SHP77 (cell line): ENCODE data around the gene HOXA1.

Experiments used
- DNase-seq, 2 experiments: peaks; one replicate each; lab custom pipeline; 2025; lab: John Stamatoyannopoulos, UW

HOXA1 gene

DNA sequence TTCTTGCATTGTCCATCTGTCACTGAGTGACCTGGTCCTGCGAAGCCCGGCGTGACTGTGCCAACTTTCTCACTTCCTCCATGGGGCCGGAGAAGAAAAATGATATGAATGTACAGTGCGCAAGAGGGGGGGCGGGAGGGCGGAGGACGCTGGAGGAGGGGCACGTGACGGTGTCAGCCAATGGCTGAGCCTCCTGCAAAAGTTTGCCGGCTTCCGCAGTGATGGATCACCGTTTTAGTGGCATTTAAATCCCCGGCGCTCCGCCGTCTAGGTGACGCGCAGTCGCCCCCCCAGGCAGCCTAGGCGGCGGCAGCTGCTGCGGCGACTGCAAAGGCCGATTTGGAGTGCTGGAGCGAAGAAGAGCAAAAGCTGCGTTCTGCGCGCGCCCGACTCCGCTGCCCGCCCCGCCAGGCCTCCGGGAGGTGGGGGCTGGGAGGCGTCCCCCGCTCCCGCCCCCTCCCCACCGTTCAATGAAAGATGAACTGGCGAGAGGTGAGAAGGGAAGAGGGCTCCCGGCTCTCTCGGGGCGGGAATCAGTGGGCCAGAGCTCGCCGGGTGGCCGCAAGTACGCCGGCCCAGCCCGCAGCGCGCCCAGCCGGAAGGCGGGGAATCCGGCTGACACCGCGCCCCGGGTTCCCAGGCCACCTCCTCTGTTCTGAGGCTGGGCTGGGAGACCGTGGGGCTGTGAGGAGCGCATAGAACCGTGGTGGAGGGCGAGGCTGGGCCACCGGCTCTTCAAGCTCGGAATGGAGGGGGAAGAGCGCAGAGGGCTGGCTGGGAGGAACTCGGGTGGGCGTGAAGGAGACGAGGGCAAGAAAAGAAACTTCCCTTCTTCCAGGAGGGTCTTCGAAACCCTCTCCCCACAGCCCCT lies at the start of gene HOXA1:
TSS of gene HOXA1 (minus strand) at position 104 of the 871 bp plus-strand sequence. CDS start at position 16, 88 bp downstream.
- no peak for DNase-seq

DNA sequence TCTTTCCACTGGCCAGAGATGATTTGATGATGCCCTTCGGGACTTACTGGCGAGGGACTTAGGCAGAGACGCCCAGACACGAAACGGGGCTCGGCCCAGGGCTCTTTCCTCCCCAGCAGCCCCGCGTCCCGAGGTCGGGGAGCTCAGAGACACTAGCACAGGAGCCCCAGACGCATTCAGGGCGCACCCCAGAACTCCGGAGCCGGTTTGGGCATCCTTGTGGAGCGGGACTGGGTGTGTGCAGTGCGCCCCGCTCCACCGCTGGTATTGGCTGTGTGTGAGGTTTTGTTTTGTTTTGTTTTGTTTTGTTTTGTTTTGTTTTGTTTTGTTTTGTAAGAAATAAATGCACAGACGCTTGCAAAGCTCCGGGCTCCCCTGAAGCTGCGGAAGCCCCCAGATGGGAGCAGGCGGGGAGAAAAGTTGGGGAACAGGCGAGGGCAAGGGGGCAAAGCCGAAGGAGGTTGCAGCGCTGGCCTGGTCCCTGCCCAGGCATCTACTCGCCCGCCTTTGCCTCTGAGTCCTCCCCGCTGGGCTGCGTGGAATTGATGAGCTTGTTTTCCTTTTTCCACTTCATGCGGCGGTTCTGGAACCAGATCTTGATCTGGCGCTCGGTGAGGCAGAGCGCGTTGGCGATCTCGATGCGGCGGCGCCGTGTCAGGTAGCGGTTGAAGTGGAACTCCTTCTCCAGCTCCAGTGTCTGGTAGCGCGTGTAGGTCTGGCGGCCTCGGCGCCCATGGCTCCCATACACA lies 49.5 kb upstream of the HOXA1 start:
- DNase-seq, result no peak

DNA sequence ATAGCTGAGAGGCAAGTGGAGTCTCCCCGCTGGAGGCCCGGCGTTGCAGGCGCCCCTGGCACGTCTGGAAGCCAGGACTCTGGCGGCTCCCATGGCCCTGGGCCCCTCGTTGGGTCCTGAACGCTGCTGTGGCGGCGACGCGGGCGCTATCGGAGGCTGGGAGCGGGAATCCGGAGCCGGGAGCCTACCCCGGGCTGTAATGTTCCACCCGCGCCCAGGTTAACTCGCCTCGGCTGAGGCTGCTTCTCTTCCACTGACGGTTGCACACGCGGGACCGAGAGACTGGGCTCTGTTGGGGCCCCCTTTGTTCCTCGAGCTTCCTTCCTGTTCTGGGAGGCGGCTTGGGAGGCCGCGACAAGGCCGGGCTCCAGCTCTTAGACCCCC lies 49.0 kb upstream of the HOXA1 start:
- DNase-seq, result no peak

DNA sequence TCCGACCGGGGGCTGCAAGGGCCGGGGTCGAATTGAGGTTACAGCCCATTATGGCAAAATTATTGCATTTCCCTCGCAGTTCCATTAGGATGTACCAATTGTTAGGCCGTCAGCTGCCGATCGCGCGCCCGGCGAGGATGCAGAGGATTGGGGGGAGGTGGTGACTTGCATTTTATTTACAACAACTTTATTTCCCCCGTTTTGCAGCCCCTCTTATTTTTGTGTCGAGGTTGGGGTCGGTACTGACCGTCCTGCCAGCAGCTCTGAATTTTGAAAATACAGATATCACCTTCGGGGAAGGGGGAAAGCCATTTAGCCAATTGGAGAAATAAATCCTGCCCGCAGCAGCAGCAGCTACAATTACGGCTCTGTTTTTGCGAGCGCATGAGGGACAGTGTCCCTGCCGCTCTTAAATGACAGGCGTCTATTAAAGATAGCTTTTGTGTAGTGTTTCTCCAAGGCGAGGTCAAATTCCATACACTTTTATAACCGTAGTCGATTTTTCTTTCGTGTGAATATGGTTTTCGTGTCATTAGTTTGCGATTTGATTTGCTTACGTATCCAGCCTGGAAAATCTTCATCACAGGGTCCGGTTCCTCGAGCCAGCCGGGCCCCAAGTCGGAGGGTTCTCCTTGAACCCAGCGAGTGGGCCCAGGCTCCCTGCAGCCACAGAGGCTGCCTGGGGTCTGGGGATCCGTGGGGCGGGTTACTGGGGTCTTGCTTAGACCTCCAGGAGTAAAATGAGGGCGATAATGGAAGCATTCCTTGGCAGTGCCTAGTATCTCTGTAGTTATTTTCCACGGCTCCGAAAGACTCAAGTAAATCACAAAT lies 48.4 kb upstream of the HOXA1 start:
- no peak for DNase-seq

DNA sequence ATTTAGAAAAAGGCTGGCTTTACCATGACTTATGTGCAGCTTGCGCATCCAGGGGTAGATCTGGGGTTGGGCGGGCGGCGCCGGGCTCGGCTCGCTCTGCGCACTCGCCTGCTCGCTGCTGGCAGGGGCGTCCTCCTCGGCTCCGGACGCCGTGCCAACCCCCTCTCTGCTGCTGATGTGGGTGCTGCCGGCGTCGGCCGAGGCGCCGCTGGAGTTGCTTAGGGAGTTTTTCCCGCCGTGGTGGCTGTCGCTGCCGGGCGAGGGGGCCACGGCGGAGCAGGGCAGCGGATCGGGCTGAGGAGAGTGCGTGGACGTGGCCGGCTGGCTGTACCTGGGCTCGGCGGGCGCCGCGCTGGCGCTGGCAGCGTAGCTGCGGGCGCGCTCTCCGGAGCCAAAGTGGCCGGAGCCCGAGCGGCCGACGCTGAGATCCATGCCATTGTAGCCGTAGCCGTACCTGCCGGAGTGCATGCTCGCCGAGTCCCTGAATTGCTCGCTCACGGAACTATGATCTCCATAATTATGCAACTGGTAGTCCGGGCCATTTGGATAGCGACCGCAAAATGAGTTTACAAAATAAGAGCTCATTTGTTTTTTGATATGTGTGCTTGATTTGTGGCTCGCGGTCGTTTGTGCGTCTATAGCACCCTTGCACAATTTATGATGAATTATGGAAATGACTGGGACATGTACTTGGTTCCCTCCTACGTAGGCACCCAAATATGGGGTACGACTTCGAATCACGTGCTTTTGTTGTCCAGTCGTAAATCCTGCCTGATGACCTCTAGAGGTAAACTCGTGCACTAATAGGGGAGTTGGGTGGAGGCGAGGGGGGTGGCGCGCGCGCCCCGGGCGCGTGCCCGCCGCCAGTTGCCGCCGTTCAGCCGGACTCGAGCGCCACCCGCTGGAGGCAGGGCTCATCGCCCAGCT lies 47.5 kb upstream of the HOXA1 start, which contains the start of gene HOXA5:
TSS of gene HOXA5 (minus strand) at position 659 of the 927 bp plus-strand sequence. CDS start at position 585, 74 bp downstream.
- DNase-seq, result no peak

DNA sequence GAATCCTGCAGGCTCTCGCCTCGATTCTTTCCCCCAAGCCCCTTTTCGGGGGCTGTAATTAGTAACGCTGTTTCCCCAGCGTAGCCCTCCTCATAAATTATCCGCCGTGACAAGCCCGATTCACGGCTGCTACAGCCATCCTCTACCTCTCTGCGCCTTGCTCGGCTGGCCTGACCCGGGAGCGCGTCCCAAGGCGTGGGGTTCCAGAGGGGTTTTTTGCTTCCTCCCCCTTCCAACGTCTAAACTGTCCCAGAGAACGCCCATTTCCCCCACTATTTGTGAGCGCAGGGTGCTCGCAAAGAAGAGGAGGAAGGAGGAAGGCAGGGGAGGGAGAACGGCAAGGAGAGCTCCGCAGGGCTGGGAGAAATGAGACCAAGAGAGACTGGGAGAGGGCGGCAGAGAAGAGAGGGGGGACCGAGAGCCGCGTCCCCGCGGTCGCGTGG lies 46.8 kb upstream of the HOXA1 start:
- no peak for DNase-seq

DNA sequence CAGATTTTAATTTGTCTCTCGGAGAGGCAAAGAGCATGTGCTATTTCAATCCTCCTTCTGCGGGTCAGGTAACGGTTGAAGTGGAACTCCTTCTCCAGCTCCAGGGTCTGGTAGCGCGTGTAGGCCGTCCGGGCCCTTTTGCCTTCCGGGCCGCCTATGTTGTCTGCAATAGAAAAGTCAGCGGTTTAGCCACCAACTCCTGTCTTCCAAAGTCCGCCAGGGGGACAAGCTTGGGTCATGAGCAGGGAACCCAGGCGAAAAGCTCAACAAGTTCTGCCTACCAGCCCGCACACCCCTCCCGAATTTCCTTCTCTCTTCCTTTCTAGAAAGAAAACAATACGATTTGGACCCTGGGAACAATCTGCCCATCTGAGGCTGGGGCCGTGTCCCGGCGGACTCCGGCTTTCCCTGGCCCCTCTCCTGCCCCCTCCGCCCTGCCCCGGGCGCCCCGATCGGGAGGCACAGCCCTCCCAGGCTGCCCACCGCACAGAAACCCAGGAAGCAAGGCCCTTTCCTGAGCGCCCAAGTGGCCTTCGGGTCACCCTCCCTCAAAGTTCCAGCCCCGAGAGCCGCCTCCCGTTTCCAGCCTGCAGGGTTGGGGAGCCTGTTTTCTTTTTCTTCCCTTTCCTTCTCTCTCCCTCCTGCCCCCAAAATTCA lies 46.3 kb upstream of the HOXA1 start:
- DNase-seq, result no peak

DNA sequence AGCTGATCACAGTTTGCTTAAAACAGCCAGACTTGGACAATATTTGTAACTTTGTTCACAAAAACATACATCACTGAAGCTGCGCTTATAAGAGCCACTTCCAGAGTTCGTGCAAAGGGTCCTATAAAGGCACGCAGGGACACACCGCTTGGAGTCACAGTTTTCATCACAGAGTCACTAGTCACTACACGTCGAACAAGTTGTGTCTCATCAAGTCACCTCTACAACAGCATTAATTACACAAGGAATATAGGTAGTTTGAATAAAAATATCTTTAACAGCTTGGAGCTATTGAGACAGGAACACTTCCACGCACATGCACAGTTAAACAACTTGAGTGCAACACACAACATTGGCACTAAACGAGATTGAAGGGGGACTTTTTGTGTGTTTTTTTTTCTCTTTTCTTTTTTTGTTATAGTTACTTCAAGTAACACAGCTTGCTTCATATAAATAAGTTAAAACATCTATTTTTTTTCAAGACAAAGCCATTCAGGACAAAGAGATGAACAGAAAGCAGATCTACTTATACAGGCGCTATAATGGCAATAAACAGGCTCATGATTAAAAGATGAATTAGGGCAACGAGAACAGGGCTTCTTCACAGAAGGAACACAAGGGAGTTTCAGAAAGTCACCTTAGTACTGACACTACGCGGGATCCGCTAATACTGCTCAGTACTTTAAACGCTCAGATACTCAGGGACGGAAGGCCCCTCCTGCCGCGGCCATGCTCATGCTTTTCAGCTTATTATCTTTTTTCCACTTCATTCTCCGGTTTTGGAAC lies 45.5 kb upstream of the HOXA1 start:
- no peak for DNase-seq

DNA sequence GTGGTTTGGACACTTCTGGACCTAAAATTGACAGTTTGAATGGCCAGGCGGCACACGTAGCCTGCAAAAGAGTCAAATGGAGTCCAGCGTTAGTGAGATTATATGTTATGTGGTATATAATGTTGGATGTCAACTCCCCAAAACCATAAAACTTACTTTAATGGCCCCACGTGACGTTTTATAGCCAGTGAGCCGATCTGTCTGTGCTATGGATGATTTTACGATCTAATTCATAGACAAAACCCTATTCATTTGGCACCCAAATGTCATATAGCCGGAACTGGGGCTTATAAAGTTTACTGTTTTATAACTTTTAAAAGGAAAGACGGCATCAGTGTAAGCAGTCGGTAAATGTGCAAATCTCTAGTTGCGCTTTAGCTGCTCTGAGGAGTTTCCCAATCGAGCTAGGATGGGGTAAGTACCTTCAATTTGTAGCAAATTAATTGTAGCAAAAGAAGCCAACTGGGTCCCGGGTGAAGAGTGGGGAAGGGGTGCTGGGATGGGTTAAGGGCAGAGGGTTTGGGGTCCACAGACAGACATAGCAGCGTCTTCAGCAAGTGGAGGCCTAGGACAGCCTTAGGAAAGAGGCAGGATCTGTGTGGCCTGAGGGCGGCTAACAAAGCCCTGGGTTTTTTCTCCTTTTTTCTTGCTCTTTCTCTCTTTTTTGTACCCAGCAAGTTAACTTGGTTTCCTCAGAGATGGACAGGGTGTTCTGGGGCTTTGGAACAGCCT lies 44.5 kb upstream of the HOXA1 start:
- DNase-seq, result no peak

DNA sequence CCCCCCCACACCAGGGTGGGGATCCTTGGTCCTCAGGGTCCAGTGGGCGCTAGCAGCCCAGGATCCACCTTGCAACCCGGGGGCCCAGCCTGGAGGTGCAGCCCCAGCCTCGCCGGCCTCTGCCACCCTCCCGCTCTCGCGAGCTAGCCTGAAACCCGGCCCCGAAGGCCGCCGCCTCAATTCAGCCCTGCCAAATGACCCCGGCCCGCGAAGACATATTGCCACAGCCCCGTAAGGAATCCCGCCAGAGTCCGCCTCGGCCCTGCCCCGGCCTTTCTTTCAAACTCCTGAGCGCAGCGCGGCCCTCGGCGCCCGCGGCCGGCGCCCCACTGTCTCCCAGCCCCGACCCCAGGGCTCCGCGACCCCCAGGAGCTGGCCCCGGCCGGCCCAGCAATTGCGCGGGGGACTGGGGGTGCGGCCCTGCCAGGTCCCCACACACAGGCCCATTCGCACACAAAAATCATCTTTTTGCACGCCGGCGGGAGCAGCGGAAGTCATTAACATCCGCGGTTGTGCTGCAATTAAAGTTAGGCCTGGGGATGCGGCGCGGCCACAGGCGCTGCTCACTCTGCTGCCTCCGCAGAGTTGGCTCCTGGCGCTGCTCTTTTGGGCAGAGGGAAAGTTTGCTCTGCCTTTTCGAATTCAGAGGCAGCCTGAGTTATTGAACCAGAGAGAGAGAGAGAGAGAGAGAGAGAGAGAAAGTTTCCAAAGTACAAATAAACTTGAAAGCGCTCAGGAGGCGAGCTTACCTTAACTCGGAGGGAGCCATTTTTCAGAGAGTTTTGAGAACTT lies 43.7 kb upstream of the HOXA1 start:
- no peak for DNase-seq

DNA sequence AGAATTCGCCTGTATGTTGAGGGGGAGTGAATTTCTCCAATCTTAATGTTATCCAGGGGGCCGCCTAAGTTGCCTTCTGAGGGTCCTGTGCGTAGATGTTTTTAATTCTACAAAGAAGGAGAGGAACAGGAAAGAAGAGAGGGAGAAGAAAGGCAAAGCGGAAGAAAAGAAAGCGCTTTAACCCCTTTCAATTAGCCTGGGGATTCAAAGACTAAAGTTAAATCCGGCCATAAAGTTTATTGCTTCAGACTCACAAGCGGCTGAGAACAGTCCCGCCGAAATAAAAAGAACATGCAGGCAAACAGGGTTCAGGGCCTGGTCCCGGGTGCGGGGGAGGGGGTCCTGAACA lies 43.2 kb upstream of the HOXA1 start:
- DNase-seq, result no peak

DNA sequence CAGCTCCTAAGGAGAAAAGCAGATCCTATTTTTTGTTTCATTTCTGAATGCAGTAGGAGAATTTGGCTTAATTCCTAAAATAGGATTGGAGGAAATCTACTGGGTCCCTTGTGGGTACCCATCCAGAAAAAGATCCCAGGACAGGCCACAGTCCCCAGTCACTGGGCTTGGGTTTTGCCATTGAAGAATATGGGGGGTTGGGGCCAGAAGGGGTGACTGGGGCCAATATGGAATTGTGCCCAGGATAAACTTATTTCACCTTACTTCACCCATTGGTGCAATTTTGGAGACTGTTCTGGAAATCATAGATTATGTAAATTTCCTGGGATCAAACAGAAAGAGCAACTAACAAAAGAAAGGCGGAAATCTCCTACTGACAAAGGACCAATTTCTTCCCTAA lies 42.7 kb upstream of the HOXA1 start:
- no peak for DNase-seq

DNA sequence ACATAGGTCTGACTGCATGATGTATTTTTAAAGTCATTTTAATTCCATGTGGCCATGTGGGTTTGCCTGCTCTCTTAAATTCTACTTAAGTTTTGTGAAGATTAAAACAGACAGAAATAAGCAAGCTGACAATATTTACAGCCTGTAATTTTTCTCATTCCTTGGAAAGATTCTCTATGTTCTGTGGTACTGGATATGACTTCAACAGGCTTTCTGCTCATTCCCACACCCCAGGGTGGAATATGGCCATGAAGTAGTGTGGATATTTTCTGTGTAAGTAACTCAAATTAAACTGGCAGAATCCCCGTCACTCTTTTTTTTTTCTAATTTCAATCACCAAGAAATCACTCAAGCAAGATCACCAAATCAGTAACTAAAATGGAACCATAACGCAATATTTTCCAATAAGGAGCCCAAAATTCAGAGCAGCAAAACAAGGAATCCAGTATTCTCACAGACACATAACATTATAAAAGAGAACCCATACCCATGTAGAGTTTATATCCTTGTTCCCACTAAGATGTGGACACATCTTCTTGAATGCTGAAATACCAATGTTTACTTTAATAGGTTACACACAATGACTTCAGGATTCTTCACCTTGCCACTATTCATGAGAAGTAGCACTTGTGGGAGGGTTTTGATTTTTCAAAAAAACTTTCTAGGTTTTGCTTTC lies 42.0 kb upstream of the HOXA1 start:
- DNase-seq, result no peak

DNA sequence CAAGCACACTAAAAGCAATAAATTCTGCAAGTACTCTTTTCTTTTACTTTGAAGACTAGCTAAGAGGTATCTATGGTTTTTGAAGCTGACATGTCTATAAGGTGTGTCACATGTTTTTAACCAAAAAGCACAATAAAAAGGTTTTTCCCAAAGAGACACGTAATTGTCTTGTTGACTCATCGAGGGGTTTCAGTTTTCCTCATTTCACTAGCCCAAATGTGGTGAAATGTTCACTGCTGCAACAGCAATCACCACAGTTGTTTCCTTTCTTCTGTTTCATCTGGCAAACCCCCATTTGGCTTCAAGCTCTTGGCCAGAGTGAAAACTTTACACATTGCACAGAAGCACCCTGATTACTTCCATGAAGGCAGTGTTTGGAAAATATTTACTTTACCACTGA lies 38.6 kb upstream of the HOXA1 start:
- DNase-seq, result no peak

DNA sequence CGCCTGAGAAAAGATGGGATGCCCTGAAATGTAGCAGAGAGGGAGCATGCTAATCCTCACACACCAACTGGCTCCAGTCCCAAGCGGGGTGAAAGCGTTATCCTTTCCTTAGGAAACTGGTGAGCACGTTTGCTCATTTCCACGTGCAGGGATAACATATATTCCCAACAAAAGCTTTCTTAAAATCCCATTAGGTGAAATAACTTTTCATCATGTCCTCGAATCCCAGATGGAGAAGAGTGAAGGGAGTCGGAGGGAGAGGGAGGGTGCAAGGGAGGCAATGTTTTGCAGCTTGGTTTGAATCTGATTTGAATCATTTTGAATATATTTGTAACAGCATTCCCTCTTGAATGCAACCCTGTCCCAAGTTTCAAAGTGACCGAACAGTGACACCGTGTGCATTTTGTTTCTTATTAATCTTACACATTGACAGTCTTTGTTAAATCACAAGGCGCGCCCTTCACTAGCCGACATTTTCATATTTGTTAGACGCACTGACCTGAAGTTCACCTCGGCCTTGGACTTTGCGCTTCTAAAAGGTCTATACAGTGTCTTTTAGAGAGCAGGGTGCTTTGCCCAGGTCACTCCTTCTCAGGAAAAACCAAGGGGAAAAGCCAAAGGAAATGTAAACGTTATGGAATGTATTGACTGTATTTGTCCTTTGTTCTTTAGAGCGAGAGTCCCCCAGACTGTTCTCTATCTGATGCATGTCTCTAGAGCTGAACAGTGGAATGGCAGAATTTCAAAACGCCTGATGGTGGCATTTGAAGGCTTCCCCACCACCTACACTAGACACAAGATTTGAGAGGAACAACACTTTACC lies 37.8 kb upstream of the HOXA1 start:
- DNase-seq, result no peak

DNA sequence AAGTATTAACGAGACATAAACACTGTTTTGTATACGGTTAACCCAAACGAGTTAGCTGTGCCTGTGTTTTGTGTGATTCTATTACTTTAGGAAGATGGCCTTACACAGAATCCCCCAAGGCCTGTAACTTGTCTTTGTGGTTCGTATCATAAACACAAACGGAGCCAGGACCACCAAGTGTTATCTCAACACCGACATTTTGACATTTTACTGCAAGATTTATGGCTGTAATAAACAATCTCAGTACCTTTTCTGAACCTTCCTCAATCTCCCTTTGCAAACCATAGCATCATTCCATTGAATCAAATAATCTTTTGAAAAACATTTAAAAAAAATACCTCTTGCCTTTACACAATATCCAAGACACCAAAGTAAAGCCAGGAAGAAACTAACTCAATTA lies 37.2 kb upstream of the HOXA1 start:
- DNase-seq, result no peak

DNA sequence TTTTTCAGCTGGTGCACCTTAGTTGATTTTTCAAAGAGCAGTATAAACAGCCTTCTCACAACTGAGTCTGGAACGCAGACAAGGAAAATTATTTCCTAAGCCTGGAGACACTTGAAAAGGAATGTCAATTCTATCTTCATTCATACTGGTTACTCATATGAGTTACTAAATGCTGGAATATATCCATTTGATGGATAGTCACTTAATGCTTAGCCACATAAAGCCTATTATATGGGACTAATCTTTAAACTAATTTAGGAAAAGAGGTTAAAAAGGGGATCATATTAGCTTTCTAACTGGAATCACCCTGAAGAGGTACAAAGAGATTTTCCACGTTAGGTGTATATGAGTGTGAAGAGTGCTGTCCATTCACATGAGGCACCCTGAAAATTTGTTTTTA lies 36.4 kb upstream of the HOXA1 start:
- no peak for DNase-seq
